GM19025 (cell line): ENCODE data around the gene HAT1.
"Not testable (repeated sequence)": the region's sequence is repeated elsewhere in the genome, so short reads cannot be mapped to it uniquely, and the experiment has no call there.

Experiments
- ATAC-seq: cut with Tn5 transposase; IDR thresholded peaks from one replicate; pipeline ENCODE4 v1.9.1; 2021; ENCODE audit warnings: mild to moderate bottlenecking, low read depth, moderate library complexity; ENCODE audit not compliant: unreplicated experiment

HAT1 gene

GRCh38 chr2:171966235-171966634 lies 44.0 kb downstream of the HAT1 start:
- ATAC-seq = no peak

- no peak for ATAC-seq
These were observed 44.4 kb downstream of the HAT1 start for GRCh38 chr2:171966688-171967087.

GRCh38 chr2:171968509-171968908 lies 46.2 kb downstream of the HAT1 start:
- ATAC-seq = no peak

- no peak for ATAC-seq
These were observed 50.2 kb downstream of the HAT1 start for GRCh38 chr2:171972329-171972982.

GRCh38 chr2:171979103-171979502 lies 56.8 kb downstream of the HAT1 start:
- no peak for ATAC-seq

- ATAC-seq = not testable (repeated sequence)
These were observed 61.7 kb downstream of the HAT1 start for GRCh38 chr2:171983924-171984323.

- ATAC-seq = no peak
These were observed 62.8 kb downstream of the HAT1 start for GRCh38 chr2:171985076-171985475.

GRCh38 chr2:171986778-171987177 lies 64.5 kb downstream of the HAT1 start:
- ATAC-seq = no peak

GRCh38 chr2:171991027-171991426 lies 68.8 kb downstream of the HAT1 start:
- no peak for ATAC-seq

GRCh38 chr2:171995586-171995985 lies 73.3 kb downstream of the HAT1 start:
- no peak for ATAC-seq

- no peak for ATAC-seq
These were observed 73.8 kb downstream of the HAT1 start for GRCh38 chr2:171996021-171996420.

- not testable (repeated sequence) for ATAC-seq
These were observed 74.8 kb downstream of the HAT1 start for GRCh38 chr2:171997031-171997430.

GRCh38 chr2:171999161-171999560 lies 76.9 kb downstream of the HAT1 start:
- ATAC-seq = no peak

GRCh38 chr2:171999604-172000469 lies 77.6 kb downstream of the HAT1 start, which contains the start of gene METAP1D:
Gene METAP1D, plus strand, starts transcription at chr2:171999953. Its CDS starts 17 bp downstream, at chr2:171999970.
- peak; percentile 98 for ATAC-seq

GRCh38 chr2:172000696-172001361 lies 78.6 kb downstream of the HAT1 start:
- ATAC-seq = no peak

GRCh38 chr2:172007372-172007771 lies 85.1 kb downstream of the HAT1 start:
- no peak for ATAC-seq

- no peak for ATAC-seq
These were observed 87.6 kb downstream of the HAT1 start for GRCh38 chr2:172009823-172010222.

- no peak for ATAC-seq
These were observed 89.7 kb downstream of the HAT1 start for GRCh38 chr2:172011812-172012575.

- no peak for ATAC-seq
These were observed 90.6 kb downstream of the HAT1 start for GRCh38 chr2:172012677-172013391.

GRCh38 chr2:172013396-172013795 lies 91.1 kb downstream of the HAT1 start:
- ATAC-seq = no peak
